Testis (tissue), 2 donors: ENCODE measurements around the gene GRID2.

Experiments
- POLR2A ChIP-seq: fragments of 450-650 bp; IDR thresholded peaks from one replicate; pipeline ENCODE4 v1.6.1; 2017; ENCODE audit warnings: antibody characterized with exemption, mild to moderate bottlenecking, moderate library complexity
- TF ChIP-seq, protein P1 (sequence below), 3 experiments: fragments of 450-650 bp in 2 of 3; fragments of 200-600 bp in 1 of 3; sonication (generic) in 1 of 3; IDR thresholded peaks; one replicate each; pipeline ENCODE4 v1.5.1; 2016 to 2019; ENCODE audit warnings: antibody characterized with exemption in 3 of 3, mild to moderate bottlenecking in 2 of 3, moderate library complexity in 1 of 3

DNA sequence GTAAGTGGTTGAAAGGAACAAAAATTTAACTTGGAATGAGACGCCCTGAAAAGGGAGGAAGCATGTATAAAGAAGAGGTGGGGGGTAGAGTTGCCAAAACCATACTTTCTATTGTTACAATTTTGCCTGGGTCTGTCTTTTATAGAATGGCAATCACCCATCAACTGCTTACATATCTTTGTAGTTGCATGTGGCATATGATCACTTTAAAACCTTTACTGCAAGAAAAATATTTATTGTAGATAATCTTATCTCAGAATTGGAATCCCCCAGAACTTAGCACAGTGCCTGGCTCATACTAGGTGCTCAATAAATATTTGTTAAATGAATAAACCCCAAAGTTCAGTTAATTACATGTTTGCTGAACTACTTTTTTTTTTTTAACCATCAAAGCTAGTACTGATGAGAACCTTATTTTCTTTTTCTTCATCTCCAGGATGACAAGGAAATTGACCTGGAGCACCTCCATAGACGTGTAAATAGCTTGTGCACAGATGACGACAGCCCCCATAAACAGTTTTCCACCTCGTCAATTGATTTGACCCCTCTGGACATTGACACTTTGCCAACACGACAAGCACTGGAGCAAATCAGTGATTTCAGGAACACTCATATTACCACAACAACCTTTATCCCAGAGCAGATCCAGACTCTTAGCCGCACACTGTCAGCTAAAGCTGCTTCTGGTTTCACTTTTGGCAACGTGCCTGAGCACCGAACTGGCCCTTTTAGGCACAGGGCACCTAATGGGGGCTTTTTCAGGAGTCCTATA, 1468.1 kb downstream of the GRID2 start:
- TF ChIP-seq, protein P1, sequence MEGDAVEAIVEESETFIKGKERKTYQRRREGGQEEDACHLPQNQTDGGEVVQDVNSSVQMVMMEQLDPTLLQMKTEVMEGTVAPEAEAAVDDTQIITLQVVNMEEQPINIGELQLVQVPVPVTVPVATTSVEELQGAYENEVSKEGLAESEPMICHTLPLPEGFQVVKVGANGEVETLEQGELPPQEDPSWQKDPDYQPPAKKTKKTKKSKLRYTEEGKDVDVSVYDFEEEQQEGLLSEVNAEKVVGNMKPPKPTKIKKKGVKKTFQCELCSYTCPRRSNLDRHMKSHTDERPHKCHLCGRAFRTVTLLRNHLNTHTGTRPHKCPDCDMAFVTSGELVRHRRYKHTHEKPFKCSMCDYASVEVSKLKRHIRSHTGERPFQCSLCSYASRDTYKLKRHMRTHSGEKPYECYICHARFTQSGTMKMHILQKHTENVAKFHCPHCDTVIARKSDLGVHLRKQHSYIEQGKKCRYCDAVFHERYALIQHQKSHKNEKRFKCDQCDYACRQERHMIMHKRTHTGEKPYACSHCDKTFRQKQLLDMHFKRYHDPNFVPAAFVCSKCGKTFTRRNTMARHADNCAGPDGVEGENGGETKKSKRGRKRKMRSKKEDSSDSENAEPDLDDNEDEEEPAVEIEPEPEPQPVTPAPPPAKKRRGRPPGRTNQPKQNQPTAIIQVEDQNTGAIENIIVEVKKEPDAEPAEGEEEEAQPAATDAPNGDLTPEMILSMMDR (IDR thresholded peaks at IDR 0.05): no peak
- TF ChIP-seq POLR2A: no peak
